SU-DHL-6 (cell line): ENCODE data around the gene B4GALNT4.

Source experiments
- H2AFZ ChIP-seq: fragments of 200-600 bp; sonication (generic); 2 replicates; pipeline ENCODE4 v1.6.1; 2014; ENCODE audit warnings: low read depth, mild to moderate bottlenecking, moderate library complexity, mixed read lengths, antibody characterized with exemption, low read length; ENCODE audit not compliant: severe bottlenecking
- H3F3A ChIP-seq: fragments of 200-600 bp; shearing (Covaris generic); 2 replicates; pipeline ENCODE4 v1.6.0; 2016; ENCODE audit warnings: antibody characterized with exemption, mild to moderate bottlenecking; ENCODE audit not compliant: insufficient read depth
- H3K27ac ChIP-seq: fragments of 200-600 bp; sonication (generic); 2 replicates; pipeline ENCODE4 v1.5.1; 2016; ENCODE audit warnings: low read depth, mild to moderate bottlenecking, low read length, moderate library complexity, mixed read lengths
- H3K27me3 ChIP-seq: fragments of 200-600 bp; sonication (generic), shearing (Covaris generic); 2 replicates; pipeline ENCODE4 v1.6.0; 2014; ENCODE audit warnings: mild to moderate bottlenecking, low read length
- H3K36me3 ChIP-seq: fragments of 200-600 bp; sonication (generic); 2 replicates; pipeline ENCODE4 v1.6.1; 2014; ENCODE audit warnings: mild to moderate bottlenecking, low read length, mixed read lengths
- H3K4me2 ChIP-seq: fragments of 300-600, 200-600 bp; shearing (Covaris generic), sonication (generic); 2 replicates; pipeline ENCODE4 v1.6.0; 2014; ENCODE audit warnings: low read length, low read depth, mild to moderate bottlenecking; ENCODE audit not compliant: poor library complexity, severe bottlenecking
- H3K4me3 ChIP-seq: fragments of 200-600 bp; sonication (generic); 2 replicates; pipeline ENCODE4 v1.5.1; 2014; ENCODE audit warnings: antibody characterized with exemption, low read length, mild to moderate bottlenecking, mixed read lengths; ENCODE audit not compliant: insufficient read depth, poor library complexity, severe bottlenecking
- H3K79me2 ChIP-seq: fragments of 200-600 bp; sonication (generic); 2 replicates; pipeline ENCODE4 v1.6.1; 2014; ENCODE audit warnings: mild to moderate bottlenecking, low read length, moderate library complexity; ENCODE audit not compliant: insufficient read depth
- H3K9ac ChIP-seq: fragments of 200-600 bp; sonication (generic); 2 replicates; pipeline ENCODE4 v1.7.0; 2014; ENCODE audit warnings: mild to moderate bottlenecking, low read length
- H3K9me2 ChIP-seq: fragments of 200-600 bp; sonication (generic); replicated peaks from 2 replicates; pipeline ENCODE4 v1.6.1; 2014; ENCODE audit warnings: low read length; ENCODE audit not compliant: insufficient read depth
- H3K9me3 ChIP-seq: fragments of 200-600 bp; sonication (generic); 2 replicates; pipeline ENCODE4 v1.6.1; 2014; ENCODE audit warnings: low read length, mixed read lengths; ENCODE audit not compliant: insufficient read depth
- H4K20me1 ChIP-seq: fragments of 200-600 bp; sonication (generic); 2 replicates; pipeline ENCODE4 v1.6.1; 2014; ENCODE audit warnings: low read depth, mild to moderate bottlenecking, antibody characterized with exemption, low read length, moderate library complexity, mixed read lengths
- CTCF ChIP-seq: fragments of 200-600 bp; sonication (generic); IDR thresholded peaks from one replicate; pipeline ENCODE4 v1.5.1; 2017; ENCODE audit warnings: antibody characterized with exemption, mild to moderate bottlenecking, low read length, moderate library complexity; ENCODE audit not compliant: insufficient read depth, poor library complexity, severe bottlenecking
- EZH2phosphoT487 ChIP-seq: fragments of 200-600 bp; sonication (generic), shearing (Covaris generic); conservative IDR thresholded peaks from 2 replicates; pipeline ENCODE4 v1.6.1; 2018; ENCODE audit warnings: mild to moderate bottlenecking, antibody characterized with exemption, low read length, moderate library complexity, mixed read lengths

The B4GALNT4 gene

GRCh38 chr11:429931-430456 is 60.7 kb downstream of the B4GALNT4 start:
- Histone ChIP-seq H2AFZ (no peak overlapping the region), H3K9ac (no peak overlapping the region), H3F3A (no peaks in the 10 kb centered on the region), H3K27ac (no peak overlapping the region), H3K9me3 (no peaks in the 10 kb centered on the region), H3K9me2 (no peaks in the 10 kb centered on the region), H4K20me1 (no peaks in the 10 kb centered on the region), H3K4me3 (no peak overlapping the region), H3K4me2 (no peak overlapping the region), H3K79me2 (no peaks in the 10 kb centered on the region), H3K36me3 (no peaks in the 10 kb centered on the region), H3K27me3 (no peaks in the 10 kb centered on the region)
- no peak for TF ChIP-seq CTCF
- TF ChIP-seq EZH2phosphoT487, result no peak
